NCI-H1694 treated with DMSO at 0.1 percent for 48 hours (cell line): ENCODE data around the gene GRAMD4.

Experiments used
- DNase-seq: peaks from one replicate; lab custom pipeline; 2025; lab: John Stamatoyannopoulos, UW

GRAMD4 gene

GRCh38 chr22:46690146-46690545, 70.0 kb downstream of the GRAMD4 start:
- no peak for DNase-seq

DNA sequence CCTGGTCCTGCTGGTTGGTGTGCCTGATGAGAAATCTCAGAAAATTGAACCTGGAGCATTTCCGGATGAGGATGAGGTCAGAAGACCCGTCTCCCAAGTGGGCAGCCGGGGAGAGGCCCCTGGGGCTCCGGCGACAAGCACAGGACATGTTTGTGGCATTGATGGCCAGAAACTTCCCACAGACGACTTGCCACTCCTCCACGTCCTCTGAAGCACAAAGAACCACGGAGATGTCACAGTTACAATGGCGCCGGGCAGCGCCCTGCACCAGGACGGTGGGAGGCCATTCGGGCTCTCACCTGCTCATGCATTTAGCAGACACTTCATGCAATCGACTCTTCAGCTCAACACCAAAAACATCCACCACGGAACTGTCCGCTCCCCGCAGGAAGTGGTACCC, 71.4 kb downstream of the GRAMD4 start:
- no peak for DNase-seq

DNA sequence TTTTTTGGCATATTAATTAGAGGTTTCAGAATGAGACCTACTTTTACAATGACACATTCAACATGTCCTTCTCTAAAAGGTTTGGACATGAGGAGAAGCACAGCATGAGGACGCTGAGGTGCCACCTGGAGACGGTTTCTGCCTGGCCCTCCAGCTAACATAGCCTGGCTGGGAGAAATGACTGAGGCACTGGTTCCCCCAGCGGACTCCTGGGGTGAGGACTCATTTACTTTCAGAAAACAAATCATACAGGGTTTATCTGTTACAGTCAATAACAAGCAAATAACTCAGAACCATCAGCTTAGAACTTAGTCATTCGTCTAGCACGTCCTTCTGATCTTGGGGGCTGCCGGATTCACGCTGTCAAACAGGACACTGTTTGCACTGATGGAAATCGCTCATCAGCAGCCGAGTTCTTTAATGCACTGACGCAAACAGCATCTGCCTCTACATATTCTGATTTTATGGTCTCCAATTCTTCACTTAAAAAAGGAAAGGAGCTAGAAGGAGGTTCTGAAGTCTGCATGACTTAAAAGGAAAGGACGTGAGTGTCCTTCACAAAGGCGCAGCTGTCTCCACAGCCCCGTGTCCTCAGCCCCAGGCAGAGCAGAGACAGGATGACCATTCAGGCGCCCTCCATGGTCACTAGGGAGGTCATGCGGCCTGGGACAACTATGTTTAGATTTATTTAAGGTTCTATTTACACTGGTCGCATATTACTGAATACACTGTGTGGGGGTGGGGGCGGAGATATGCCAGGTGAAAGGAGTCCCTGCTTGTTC, 73.6 kb downstream of the GRAMD4 start:
- no peak for DNase-seq

GRCh38 chr22:46694416-46695170, 74.4 kb downstream of the GRAMD4 start:
- DNase-seq = no peak

DNA sequence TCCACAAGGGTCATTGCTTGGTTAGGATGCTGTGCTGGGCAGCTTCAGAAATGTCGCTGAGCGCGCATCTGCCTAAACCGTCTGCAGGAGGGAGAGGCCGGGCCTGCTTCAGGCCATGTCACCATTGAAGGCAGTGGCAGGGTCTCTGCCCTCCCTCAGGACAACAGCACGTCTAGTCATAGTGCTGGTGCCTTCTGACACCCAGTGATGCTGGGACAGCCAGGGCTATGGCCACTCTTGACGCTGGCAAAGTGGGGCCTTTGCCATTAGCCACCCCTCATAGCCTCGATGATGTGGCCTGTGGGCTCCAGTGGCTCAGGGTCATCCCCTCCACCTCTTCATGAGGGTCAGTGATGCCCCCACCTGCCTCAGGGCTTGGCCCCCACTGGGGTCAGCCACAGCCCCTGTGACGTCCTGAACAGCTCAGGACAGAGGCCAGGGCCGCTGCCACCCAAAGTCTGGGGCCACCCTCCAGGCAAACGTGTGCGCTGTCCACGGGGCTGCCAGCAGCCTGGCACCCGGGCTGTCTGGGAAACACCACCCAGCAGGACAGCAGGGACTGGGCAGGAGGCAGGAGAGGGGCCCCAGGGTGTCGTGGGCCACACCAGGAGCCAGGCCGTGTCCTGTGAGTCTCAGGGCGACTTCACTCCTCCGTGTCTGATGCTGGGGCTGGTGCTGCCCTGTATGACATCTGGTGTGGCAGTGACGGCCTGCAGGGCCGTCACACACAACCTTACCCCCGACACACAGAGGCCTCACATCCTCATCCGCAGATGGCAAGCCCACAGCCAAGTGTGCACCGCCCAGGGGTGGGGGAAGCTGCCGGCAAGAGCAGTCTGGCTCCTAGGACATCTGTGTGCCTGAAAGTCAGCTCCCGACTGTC, 75.4 kb downstream of the GRAMD4 start:
- peak; percentile 49 for DNase-seq

DNA sequence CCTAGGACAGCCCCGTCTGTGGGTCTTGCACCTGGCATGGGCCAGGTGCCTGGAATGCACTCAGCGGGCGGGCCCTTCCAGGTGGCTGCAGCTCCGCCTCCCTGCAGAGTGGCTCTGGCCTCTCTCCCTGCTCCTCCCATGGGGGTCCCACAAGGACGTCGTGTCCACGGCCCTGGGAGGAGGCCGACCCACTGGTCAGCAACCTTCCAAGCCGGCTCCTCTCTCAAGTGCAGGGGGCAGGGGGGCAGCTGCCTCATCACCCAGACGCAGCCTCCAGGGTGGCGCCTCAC, 76.0 kb downstream of the GRAMD4 start:
- no peak for DNase-seq

- DNase-seq = no peak
Observed at GRCh38 chr22:46696614-46697013, 76.4 kb downstream of the GRAMD4 start.

DNA sequence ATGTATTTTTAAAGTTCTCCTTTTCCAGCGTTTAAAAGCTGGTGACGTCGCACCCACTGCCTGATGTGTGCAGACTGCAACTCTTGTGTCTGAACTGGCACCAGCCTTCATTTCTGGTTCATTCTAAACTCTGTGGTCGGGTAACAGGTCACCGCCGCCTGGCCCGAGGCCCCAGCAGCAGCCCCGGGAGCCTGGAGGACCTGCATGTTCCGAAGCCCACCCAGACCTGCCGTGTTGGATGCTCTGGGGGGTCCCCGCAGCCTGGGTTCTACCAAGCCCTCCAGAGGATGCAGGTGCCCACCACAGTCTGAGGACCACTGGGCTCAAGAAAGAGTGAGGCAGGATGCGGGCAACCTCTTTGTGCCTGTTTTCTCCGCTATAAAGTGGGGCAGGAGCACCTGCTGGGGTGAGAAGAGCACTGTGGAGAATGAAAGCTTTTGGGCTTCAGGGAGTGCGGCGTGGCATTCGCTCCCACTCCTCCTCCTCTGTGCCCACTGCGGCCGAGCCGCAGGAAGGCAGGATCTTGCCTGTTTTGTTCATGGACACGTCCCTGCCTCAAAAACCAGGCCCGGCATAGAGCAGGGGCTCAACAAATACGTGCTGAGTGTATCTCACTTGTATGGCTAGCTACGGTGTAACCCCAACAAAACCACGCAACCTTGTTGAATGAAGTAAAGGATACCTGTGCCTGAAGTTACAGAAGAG, 77.8 kb downstream of the GRAMD4 start:
- no peak for DNase-seq

DNA sequence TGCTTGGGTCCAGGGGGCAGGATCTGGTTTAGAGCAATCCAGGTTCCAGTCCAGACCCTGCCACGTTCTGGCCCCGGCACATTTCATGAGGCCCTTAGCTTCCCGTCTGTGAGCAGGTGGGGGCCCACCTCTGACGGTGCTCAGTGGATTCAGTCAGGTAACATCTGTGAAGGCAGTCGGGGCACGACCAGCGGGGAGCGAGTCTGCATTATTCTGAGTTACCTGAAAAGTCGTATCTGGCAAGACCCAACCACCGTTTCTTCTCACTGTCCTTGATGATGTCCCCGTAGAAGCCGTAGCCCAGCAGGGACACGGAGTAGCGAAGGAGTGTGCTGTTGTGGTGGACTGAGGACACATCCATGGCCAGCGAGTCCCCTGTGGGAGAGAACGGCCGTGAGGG, 78.9 kb downstream of the GRAMD4 start:
- no peak for DNase-seq

- no peak for DNase-seq
Observed at GRCh38 chr22:46701262-46701661, 81.1 kb downstream of the GRAMD4 start.

DNA sequence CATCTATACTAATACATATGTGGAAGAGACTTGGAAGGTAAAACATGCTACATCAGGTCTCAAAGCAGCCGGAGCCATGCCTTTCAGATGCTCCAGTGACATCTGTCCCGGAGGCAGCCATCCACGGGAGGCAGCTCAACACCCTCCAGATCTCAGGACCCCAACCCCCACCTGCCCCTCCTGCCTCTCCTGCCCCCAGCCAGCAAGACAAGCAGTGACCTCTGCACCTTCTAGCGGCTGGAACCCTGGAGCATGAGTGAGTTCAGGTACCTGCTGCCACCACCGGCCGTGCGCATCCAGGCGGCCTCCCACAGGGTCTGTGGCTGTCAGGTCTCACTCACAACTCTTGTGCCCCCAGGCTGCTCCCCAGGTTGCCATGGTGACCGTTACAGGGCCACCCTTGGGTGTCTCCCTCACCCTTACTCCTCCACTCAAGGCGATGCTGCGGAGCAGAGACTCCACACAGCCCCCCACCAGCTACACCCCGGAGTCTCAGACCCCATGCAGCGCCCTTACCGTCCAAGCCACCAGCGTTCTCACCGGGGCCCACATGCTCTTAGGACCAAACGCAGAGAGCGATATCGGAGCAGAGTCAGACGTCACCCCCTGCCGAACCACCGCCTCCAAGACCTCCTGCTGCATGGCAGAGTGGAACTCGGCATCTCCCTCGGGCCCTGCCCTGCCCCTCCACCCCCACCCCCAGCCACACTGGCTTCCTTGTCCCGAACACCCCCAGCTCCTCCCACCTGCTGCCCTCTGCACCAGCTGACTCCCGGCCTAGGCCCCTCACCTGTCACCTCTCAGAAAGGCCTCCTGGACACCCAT, 83.2 kb downstream of the GRAMD4 start:
- DNase-seq = no peak

DNA sequence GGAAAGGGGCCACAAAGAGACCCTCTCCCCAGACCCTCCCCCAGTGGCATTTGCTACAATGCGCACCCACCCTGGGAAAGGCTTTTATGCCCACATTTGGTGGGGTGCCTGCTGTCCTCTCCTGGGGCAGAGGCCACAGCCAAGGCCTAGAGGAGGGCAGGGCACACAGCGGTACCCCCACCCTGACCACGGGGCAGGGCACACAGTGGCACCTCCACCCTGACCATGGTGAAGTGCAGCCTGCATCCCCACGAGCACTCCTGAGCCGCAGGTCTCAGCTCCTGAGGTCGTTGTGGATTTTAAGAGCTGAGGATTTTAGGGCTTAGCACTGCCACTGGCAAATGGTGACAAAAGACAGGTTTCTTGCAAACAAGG, 83.8 kb downstream of the GRAMD4 start:
- DNase-seq = no peak

DNA sequence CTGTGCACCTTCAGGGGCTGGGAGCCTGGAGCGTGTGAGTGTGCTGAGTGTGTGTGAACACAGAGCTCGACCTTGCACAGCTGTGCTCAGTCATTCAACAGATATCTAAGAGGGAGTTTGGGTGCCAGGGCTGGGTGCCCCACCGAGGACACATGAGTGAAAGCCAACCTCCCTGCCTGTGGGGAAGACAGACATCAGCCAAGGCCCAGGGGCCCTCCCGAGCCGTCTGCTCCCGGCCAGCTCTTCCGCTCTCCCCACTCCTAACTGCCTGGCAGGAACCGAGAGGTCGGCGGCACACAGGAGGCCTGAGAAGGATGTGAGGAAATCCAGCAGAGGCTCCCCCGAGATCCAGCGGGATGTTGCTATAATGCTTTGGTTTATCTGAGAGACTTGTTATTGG, 85.9 kb downstream of the GRAMD4 start:
- DNase-seq = no peak

DNA sequence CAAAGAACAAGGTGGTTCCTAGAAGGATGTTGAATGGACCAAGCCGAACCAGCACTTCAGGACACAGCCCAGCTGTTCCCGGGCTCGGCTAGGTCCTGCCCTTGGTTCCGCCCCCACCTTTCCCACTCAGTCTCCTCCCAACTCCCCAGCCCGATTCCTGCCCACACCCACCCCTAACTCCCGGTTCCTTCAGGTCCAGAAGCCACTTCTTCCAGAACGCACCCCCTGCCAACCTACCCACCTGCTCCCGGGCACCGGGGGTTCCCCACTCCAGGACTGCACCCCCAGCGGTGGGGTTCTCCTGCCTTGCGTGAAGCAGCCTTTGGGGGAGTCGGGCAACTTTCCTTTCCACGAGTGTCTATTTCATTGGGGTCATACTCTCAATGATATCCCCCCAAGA, 87.1 kb downstream of the GRAMD4 start:
- DNase-seq = no peak

GRCh38 chr22:46707827-46708570, 87.8 kb downstream of the GRAMD4 start:
- no peak for DNase-seq

DNA sequence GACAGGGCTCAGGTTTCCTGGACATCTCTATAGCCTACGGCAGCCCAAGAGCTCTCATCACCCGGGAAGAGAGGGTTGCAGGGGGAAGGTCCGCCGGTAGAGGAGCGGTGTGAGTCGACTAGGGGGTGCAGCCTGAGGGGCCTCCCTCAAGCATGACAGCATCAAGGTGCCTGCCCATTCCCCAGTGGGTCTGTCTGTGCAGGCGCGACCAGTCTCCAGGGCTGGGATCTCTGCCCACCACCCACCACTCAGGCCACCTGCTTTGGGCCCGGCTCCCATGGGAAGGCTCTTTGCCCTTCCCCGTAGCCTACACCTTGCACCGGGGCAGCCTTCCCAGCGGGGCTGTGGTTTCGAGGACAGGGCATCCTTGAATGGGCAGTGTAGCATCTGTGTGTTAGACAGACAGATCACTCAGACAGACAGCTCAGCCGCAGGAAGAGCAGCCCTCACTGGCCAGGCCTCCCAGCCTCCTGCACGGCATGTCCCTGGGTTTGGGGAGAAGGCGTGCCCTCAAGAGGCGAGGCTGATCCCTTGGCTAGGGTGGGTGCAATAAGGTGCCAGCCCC, 88.7 kb downstream of the GRAMD4 start:
- no peak for DNase-seq

- DNase-seq = no peak
Observed at GRCh38 chr22:46710806-46711205, 90.6 kb downstream of the GRAMD4 start.

DNA sequence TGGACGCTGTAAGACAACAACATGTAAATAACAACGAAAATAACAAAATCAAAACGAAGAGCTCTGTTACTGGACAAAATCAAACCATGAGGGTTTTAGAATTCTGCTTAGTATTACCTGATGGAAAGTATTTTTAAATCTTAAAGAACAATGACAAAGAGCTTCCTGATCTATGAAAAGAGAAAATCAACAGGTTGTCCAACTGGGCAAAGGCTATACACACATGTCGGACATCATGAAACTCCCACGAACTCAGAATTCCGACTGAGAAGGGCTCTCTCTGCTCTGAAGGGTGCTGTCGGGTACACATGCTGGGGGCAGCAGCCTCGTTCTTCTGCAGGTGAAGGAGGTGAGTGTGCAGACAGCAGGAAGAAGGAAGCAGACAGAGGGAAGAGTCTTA, 92.1 kb downstream of the GRAMD4 start:
- DNase-seq = no peak

DNA sequence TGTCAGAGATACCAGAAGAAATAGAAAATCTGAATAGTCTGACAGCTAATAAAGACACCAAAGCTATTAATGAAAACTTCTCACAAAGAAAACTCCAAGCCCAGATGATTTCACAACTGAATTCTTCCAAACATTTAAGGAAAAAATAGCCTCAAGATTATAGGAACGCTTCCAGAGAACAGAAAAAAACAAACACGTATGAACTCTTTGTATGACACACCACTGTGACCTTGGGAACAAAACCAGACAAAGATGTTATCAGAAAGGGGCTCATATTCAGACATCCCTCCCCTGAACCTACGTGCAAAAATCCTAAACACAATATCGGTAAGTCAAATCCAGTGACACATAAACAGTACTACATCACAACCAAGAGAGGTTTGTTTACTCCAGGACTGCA, 94.4 kb downstream of the GRAMD4 start:
- DNase-seq = no peak

GRCh38 chr22:46719921-46720320, 99.7 kb downstream of the GRAMD4 start:
- no peak for DNase-seq
